ENCODE results near the gene RNF126. TPM values are rescaled to one million over a fixed set of nuclear protein-coding genes. Genes with fewer than 3 reads are reported as not detected.

RNF126 gene
- total RNA-seq, 2 experiments from 2014 or later = 71.5 to 80.3 TPM

GRCh38 chr19:644789-645188 is 18.2 kb downstream of the RNF126 start:
- ChIA-PET POLR2A (no interaction called here), CTCF (no interaction called here)
- H3K9me3 Mint-ChIP-seq = no peaks in the 10 kb centered on the region
- H3K4me3 Mint-ChIP-seq = no peak overlapping the region
- no peaks in the 10 kb centered on the region for H3K27me3 Mint-ChIP-seq
- no peak for DNase-seq
- no peaks in the 10 kb centered on the region for H3K4me1 Mint-ChIP-seq
- peaks cover 6% of the 10 kb centered on the region for H3K36me3 Mint-ChIP-seq (ENCODE audit: low read depth)
- no peak overlapping the region for H3K27ac Mint-ChIP-seq

DNA sequence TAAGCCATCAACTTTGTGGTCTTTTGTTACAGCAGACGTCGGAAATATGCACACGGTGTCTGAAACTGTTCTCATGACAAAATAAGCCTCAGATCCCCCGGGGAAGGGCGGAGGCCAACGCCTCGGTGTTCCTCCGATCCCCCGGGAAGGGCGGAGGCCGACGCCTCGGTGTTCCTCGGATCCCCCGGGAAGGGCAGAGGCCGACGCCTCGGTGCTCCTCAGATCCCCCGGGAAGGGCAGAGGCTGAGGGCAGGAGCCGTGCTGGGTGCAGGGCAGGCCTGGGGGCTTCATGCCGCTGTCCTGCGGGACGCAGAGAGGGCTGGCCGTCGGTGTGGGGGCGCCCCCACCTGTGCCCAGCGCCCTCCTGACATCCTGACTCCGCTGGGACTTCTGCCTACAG is 18.7 kb downstream of the RNF126 start:
- peaks cover 1% of the 10 kb centered on the region for H3K4me1 Mint-ChIP-seq

GRCh38 chr19:643736-644135 is 19.3 kb downstream of the RNF126 start:
- peaks cover 2% of the 10 kb centered on the region for H3K27me3 Mint-ChIP-seq
- no peak overlapping the region for H3K4me3 Mint-ChIP-seq
- no peaks in the 10 kb centered on the region for H3K9me3 Mint-ChIP-seq
- no peak for DNase-seq
- no peak overlapping the region for H3K27ac Mint-ChIP-seq
- H3K4me1 Mint-ChIP-seq = peaks cover 7% of the 10 kb centered on the region
- ChIA-PET CTCF (interaction anchor here (0.6 kb wide), 1 partner anchor 18 kb away, joined by 6 read pairs; no protein-coding TSS in a partner anchor), POLR2A (no interaction called here)
- H3K36me3 Mint-ChIP-seq (ENCODE audit: low read depth) = peaks cover 5% of the 10 kb centered on the region

More for the DNA sequence above, 18.7 kb downstream of the RNF126 start:
- ChIA-PET POLR2A (no interaction called here), CTCF (interaction anchor here (0.6 kb wide), 1 partner anchor 18 kb away, joined by 6 read pairs; no protein-coding TSS in a partner anchor)
- Mint-ChIP-seq H3K27ac (no peak overlapping the region), H3K27me3 (peaks cover under 1% of the 10 kb centered on the region), H3K36me3 (ENCODE audit: low read depth) (peaks cover 6% of the 10 kb centered on the region), H3K4me3 (no peak overlapping the region), H3K9me3 (no peaks in the 10 kb centered on the region)
- DNase-seq = no peak

DNA sequence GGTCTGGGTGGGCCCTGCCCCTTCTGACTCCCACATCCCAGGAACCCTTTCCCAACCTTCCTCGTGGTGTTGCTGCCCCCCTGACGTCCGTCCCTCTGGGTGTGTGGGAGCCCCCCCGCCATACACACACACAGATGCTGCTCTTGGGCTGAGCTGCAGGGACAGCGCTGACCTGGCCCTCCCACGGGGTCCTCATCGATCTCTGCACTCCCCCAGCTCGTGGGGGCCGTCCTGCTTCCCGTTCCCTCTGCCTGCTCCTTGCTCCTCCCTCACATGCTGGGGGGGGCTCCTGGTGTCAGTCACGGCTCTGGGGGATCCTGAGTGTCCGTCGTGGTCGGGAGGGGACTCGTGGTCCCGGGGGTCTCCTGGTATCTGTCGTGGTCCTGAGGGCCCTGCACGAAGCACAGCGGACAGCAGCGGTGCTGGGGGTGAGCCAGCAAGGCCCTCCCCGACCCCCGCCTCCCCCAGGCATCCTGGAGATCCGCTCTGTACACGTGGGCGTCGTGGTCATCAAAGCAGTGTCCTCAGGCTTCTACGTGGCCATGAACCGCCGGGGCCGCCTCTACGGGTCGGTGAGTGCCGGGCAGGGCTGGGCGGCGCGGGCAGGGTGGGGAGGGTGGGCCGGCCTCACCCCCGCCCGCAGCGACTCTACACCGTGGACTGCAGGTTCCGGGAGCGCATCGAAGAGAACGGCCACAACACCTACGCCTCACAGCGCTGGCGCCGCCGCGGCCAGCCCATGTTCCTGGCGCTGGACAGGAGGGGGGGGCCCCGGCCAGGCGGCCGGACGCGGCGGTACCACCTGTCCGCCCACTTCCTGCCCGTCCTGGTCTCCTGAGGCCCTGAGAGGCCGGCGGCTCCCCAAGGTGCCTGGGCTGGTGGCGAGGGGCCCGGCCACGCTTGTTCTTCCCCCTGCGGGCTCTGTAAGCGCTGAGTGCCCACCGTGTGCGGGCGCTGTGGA is 20.0 kb downstream of the RNF126 start:
- no peaks in the 10 kb centered on the region for H3K9me3 Mint-ChIP-seq
- H3K36me3 Mint-ChIP-seq (ENCODE audit: low read depth) = peaks cover 3% of the 10 kb centered on the region
- no peak for DNase-seq
- H3K27ac Mint-ChIP-seq = no peak overlapping the region
- H3K4me1 Mint-ChIP-seq = peaks cover 7% of the 10 kb centered on the region
- ChIA-PET POLR2A (no interaction called here), CTCF (interaction anchor here (1.2 kb wide), 1 partner anchor 9 kb away, joined by 4 read pairs; no protein-coding TSS in a partner anchor)
- peaks cover 2% of the 10 kb centered on the region for H3K27me3 Mint-ChIP-seq
- H3K4me3 Mint-ChIP-seq = no peak overlapping the region

DNA sequence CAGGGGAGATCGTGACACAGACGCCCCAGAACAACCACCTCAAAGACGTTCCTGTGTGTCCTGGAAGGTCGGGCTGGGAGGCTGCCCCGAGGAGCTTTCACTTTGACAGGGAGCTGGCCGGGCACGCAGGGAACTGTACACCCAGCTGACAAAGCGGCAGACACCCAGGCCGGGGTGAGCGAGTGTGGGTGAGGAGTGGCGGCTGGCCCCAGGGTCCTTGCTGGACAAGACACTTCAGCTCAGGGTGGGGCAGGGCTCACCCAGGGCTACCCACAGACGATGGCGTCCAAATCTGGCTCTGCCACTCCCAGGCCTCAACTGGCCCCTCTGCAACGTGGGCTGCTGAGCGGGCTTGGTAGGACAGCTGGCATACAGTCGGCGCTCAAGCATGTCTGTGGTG is 21.3 kb downstream of the RNF126 start:
- POLR2A ChIA-PET = no interaction called here
- Mint-ChIP-seq H3K27me3 (peaks cover 2% of the 10 kb centered on the region), H3K27ac (no peak overlapping the region), H3K4me1 (peaks cover 9% of the 10 kb centered on the region), H3K9me3 (no peaks in the 10 kb centered on the region), H3K36me3 (ENCODE audit: low read depth) (peaks cover 3% of the 10 kb centered on the region), H3K4me3 (no peak overlapping the region)
- no peak for DNase-seq
- CTCF ChIA-PET = interaction anchor here (1.2 kb wide), 1 partner anchor 157 kb away, joined by 3 read pairs; no protein-coding TSS in a partner anchor

- H3K27me3 Mint-ChIP-seq = peaks cover 2% of the 10 kb centered on the region
- no peaks in the 10 kb centered on the region for H3K9me3 Mint-ChIP-seq
- peaks cover 9% of the 10 kb centered on the region for H3K4me1 Mint-ChIP-seq
- ChIA-PET CTCF (interaction anchor here (0.6 to 1.2 kb wide), 3 partner anchors 158 to 640 kb away, joined by 3 to 4 read pairs (median 3); no protein-coding TSS in a partner anchor), POLR2A (no interaction called here)
- no peak overlapping the region for H3K4me3 Mint-ChIP-seq
- H3K27ac Mint-ChIP-seq = no peak overlapping the region
- H3K36me3 Mint-ChIP-seq (ENCODE audit: low read depth) = no peaks in the 10 kb centered on the region
- DNase-seq = no peak
These were observed 22.3 kb downstream of the RNF126 start for GRCh38 chr19:640606-641189.

- Mint-ChIP-seq H3K4me3 (peak overlapping the region; percentile 7), H3K27ac (no peak overlapping the region), H3K4me1 (peaks cover 9% of the 10 kb centered on the region), H3K27me3 (peaks cover 2% of the 10 kb centered on the region), H3K9me3 (no peaks in the 10 kb centered on the region), H3K36me3 (ENCODE audit: low read depth) (no peaks in the 10 kb centered on the region)
- ChIA-PET POLR2A (no interaction called here), CTCF (no interaction called here)
- no peak for DNase-seq
These were observed 22.9 kb downstream of the RNF126 start for GRCh38 chr19:640161-640558.

DNA sequence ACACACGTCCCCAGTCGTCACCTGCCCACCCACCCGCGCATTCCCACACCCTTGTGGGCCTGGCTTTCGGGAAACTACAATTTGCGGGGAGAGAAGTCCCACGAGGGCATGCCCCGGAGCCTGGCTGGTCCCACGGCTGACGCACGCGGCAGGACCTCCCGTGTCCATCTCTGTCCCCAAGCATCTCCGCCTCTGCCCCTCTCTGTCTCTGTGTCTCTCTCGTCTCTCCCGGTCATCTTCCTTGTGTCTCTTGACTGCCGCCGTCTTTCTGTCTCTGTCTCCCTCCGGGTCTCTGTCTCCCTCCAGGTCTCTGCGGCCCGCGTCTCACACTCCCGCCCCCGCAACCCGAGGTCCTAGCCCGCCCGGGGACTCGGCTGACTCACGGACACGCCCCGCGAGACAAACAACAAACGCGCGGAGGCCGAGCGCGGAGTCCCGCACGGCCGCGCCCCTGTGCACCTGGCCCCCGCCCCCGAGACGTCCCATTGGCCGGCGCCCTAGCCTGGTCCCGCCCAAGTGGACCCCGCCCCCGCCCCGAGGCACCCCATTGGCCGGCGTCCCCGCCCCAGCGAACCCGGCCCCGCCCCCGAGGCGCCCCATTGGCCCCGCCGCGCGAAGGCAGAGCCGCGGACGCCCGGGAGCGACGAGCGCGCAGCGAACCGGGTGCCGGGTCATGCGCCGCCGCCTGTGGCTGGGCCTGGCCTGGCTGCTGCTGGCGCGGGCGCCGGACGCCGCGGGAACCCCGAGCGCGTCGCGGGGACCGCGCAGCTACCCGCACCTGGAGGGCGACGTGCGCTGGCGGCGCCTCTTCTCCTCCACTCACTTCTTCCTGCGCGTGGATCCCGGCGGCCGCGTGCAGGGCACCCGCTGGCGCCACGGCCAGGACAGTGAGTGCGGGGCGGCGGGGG is 23.5 kb downstream of the RNF126 start, which contains the start of gene FGF22:
Gene FGF22 (plus strand): TSS at position 627 of the 908 bp plus-strand sequence. CDS start 47 bp downstream, at position 674.
- H3K36me3 Mint-ChIP-seq (ENCODE audit: low read depth) = no peaks in the 10 kb centered on the region
- ChIA-PET CTCF (no interaction called here), POLR2A (no interaction called here)
- H3K9me3 Mint-ChIP-seq = no peaks in the 10 kb centered on the region
- peak within 1 kb of the TSS; percentile 73 for H3K4me3 Mint-ChIP-seq
- peaks cover 9% of the 10 kb centered on the region for H3K4me1 Mint-ChIP-seq
- H3K27ac Mint-ChIP-seq = peak within 1 kb of the TSS; percentile 69
- DNase-seq = peak; percentile 95
- peaks cover 2% of the 10 kb centered on the region for H3K27me3 Mint-ChIP-seq

DNA sequence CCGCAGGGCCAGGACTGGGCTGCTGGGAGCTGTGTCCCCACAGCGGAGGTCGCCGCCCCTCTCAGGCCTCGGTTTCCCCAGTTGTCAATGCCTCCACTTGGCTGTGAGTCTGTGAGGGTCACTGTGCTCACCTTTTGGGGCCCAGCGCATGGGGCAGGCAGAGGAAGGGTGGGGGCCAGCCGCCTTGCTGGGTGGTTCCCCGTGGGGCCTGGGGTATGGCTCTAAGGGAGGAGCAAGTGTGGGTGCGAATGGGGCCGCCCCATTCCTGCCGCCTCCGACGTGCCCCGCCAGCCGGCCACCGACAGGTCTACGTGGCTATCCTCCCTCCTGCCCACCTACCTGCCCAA is 24.1 kb downstream of the RNF126 start:
- peak overlapping the region; percentile 73 for H3K4me3 Mint-ChIP-seq
- H3K27ac Mint-ChIP-seq = peak overlapping the region; percentile 69
- DNase-seq = no peak
- H3K4me1 Mint-ChIP-seq = peaks cover 13% of the 10 kb centered on the region
- H3K9me3 Mint-ChIP-seq = no peaks in the 10 kb centered on the region
- POLR2A ChIA-PET = no interaction called here
- CTCF ChIA-PET = no interaction called here
- no peaks in the 10 kb centered on the region for H3K36me3 Mint-ChIP-seq (ENCODE audit: low read depth)
- H3K27me3 Mint-ChIP-seq = peaks cover 2% of the 10 kb centered on the region

- Mint-ChIP-seq H3K27me3 (peaks cover 2% of the 10 kb centered on the region), H3K9me3 (no peaks in the 10 kb centered on the region), H3K4me3 (no peak overlapping the region), H3K4me1 (peaks cover 27% of the 10 kb centered on the region), H3K27ac (peak overlapping the region; percentile 27), H3K36me3 (ENCODE audit: low read depth) (peaks cover 8% of the 10 kb centered on the region)
- DNase-seq = no peak
- POLR2A ChIA-PET = no interaction called here
- CTCF ChIA-PET = interaction anchor here (1.3 kb wide), 1 partner anchor 8 kb away, joined by 4 read pairs; no protein-coding TSS in a partner anchor
These were observed 27.9 kb downstream of the RNF126 start for GRCh38 chr19:634975-635652.

- ChIA-PET CTCF (interaction anchor here (0.7 to 1.3 kb wide), 5 partner anchors 9 to 123 kb away, joined by 3 to 5 read pairs (median 4); no protein-coding TSS in a partner anchor), POLR2A (no interaction called here)
- H3K4me1 Mint-ChIP-seq = peaks cover 23% of the 10 kb centered on the region
- H3K4me3 Mint-ChIP-seq = peak overlapping the region; percentile 96
- H3K27ac Mint-ChIP-seq = peak overlapping the region; percentile 85
- H3K36me3 Mint-ChIP-seq (ENCODE audit: low read depth) = peaks cover 9% of the 10 kb centered on the region
- no peak for DNase-seq
- no peaks in the 10 kb centered on the region for H3K9me3 Mint-ChIP-seq
- H3K27me3 Mint-ChIP-seq = no peaks in the 10 kb centered on the region
These were observed 29.0 kb downstream of the RNF126 start for GRCh38 chr19:633786-634639.
